BLaER1 treated with 17β-estradiol and CSF1 and Interleukin-3, amounts not matched to agents 10 nM and 100 nM (cell line): ENCODE results near the gene MYL11.

Experiments used
- H3K27ac ChIP-seq, 11 experiments: shearing (Covaris generic); formaldehyde crosslinking; 2 replicates each; pipeline ENCODE4 v1.8.1; 2022
- H3K27me3 ChIP-seq, 11 experiments: shearing (Covaris generic); formaldehyde crosslinking; 2 replicates each; pipeline ENCODE4 v1.8.1; 2022
- H3K36me3 ChIP-seq, 11 experiments: shearing (Covaris generic); formaldehyde crosslinking; 2 replicates each; pipeline ENCODE4 v1.8.1; 2022
- H3K4me1 ChIP-seq, 10 experiments: shearing (Covaris generic); formaldehyde crosslinking; 2 replicates each; pipeline ENCODE4 v1.8.1; 2022
- H3K4me2 ChIP-seq, 11 experiments: shearing (Covaris generic); formaldehyde crosslinking; 2 replicates each; pipeline ENCODE4 v1.8.1; 2022
- H3K4me3 ChIP-seq, 10 experiments: shearing (Covaris generic); formaldehyde crosslinking; 2 replicates each; pipeline ENCODE4 v1.8.1; 2022
- H3K9ac ChIP-seq, 11 experiments: shearing (Covaris generic); formaldehyde crosslinking; 2 replicates each; pipeline ENCODE4 v1.8.1; 2022
- H3K9me3 ChIP-seq, 11 experiments: shearing (Covaris generic); formaldehyde crosslinking; replicated peaks in 1 of 11; 2 replicates each; pipeline ENCODE4 v1.8.1; 2022
- H4K20me1 ChIP-seq, 11 experiments: shearing (Covaris generic); formaldehyde crosslinking; 2 replicates each; pipeline ENCODE4 v1.8.1; 2022
- Cebpa-rat ChIP-seq, 11 experiments: shearing (Covaris generic); IDR thresholded peaks; 2 replicates each; pipeline ENCODE4 v1.8.1; 2022

The MYL11 gene

GRCh38 chr16:30398661-30399434 lies 24.2 kb downstream of the MYL11 start:
- Histone ChIP-seq H3K27me3 (no peaks in the 10 kb centered on the region), H3K4me1 (peaks cover 52 to 84% (median 70%) of the 10 kb centered on the region in 10 experiments), H3K4me2 (peak overlapping the region; percentile 81 to 99 (median 93)), H3K27ac (peak overlapping the region in 7 of 11 experiments; percentile 85 to 89 (median 88); a peak in 12 of 22 replicates), H4K20me1 (peaks cover 0 to 21% (median 0%) of the 10 kb centered on the region in 11 experiments; a peak in 3 of 22 replicates), H3K9me3 (no peaks in the 10 kb centered on the region), H3K36me3 (peaks cover 13 to 27% (median 18%) of the 10 kb centered on the region in 11 experiments), H3K9ac (peak overlapping the region; percentile 79 to 93 (median 83); a peak in 19 of 22 replicates), H3K4me3 (peak overlapping the region in 3 of 10 experiments; percentile 64 to 65 (median 64); a peak in 4 of 20 replicates)
- no peak for TF ChIP-seq Cebpa-rat (IDR thresholded peaks at IDR 0.05)

- Histone ChIP-seq H3K27me3 (no peaks in the 10 kb centered on the region), H3K9ac (peak overlapping the region; percentile 79 to 93 (median 83)), H3K27ac (peak overlapping the region in 10 of 11 experiments; percentile 66 to 91 (median 87); a peak in 19 of 22 replicates)
Measured at GRCh38 chr16:30399435-30400186, 25.0 kb downstream of the MYL11 start.

GRCh38 chr16:30401768-30402425 lies 27.3 kb downstream of the MYL11 start:
- Histone ChIP-seq H3K9me3 (no peaks in the 10 kb centered on the region), H3K27ac (peak overlapping the region in 5 of 11 experiments; percentile 85 to 89 (median 88); a peak in 4 of 22 replicates), H3K4me1 (peaks cover 46 to 84% (median 70%) of the 10 kb centered on the region in 10 experiments), H3K36me3 (peaks cover 13 to 25% (median 18%) of the 10 kb centered on the region in 11 experiments), H3K4me2 (peak overlapping the region in 9 of 11 experiments; percentile 81 to 99 (median 95); a peak in 16 of 22 replicates), H3K27me3 (no peaks in the 10 kb centered on the region), H4K20me1 (peaks cover 0 to 17% (median 0%) of the 10 kb centered on the region in 11 experiments; a peak in 3 of 22 replicates), H3K4me3 (no peak overlapping the region), H3K9ac (peak overlapping the region in 3 of 11 experiments; percentile 83 to 90 (median 83); a peak in 4 of 22 replicates)
- TF ChIP-seq Cebpa-rat (IDR thresholded peaks at IDR 0.05) = no peak

More at GRCh38 chr16:30399435-30400186, 25.0 kb downstream of the MYL11 start:
- peak overlapping the region; percentile 81 to 99 (median 93) for H3K4me2 ChIP-seq
- peak overlapping the region; percentile 60 to 82 (median 64) for H3K4me3 ChIP-seq
- H3K4me1 ChIP-seq = peaks cover 52 to 77% (median 62%) of the 10 kb centered on the region in 10 experiments
- peaks cover 0 to 21% (median 0%) of the 10 kb centered on the region in 11 experiments; a peak in 3 of 22 replicates for H4K20me1 ChIP-seq
- H3K36me3 ChIP-seq = peaks cover 13 to 27% (median 18%) of the 10 kb centered on the region in 11 experiments
- H3K9me3 ChIP-seq = no peaks in the 10 kb centered on the region
- no peak for TF ChIP-seq Cebpa-rat (IDR thresholded peaks at IDR 0.05)

- peak overlapping the region in 10 of 11 experiments; percentile 74 to 95 (median 89); a peak in 19 of 22 replicates for H3K27ac ChIP-seq
- H3K9ac ChIP-seq = peak overlapping the region; percentile 75 to 94 (median 88); a peak in 21 of 22 replicates
- no peak for TF ChIP-seq Cebpa-rat (IDR thresholded peaks at IDR 0.05)
- H3K4me1 ChIP-seq = peaks cover 46 to 78% (median 65%) of the 10 kb centered on the region in 10 experiments
- H4K20me1 ChIP-seq = peaks cover 0 to 36% (median 6%) of the 10 kb centered on the region in 11 experiments; a peak in 11 of 22 replicates
- H3K9me3 ChIP-seq = no peaks in the 10 kb centered on the region
- H3K36me3 ChIP-seq = peaks cover 1 to 21% (median 18%) of the 10 kb centered on the region in 11 experiments; a peak in 17 of 22 replicates
- H3K27me3 ChIP-seq = no peaks in the 10 kb centered on the region
- H3K4me3 ChIP-seq = peak overlapping the region; percentile 61 to 82 (median 70)
- H3K4me2 ChIP-seq = peak overlapping the region; percentile 80 to 98 (median 89)
Measured at GRCh38 chr16:30406795-30407101, 32.1 kb downstream of the MYL11 start.

GRCh38 chr16:30407102-30407803 lies 32.7 kb downstream of the MYL11 start, which contains the start of gene ZNF771:
Gene ZNF771, plus strand, starts transcription at chr16:30407606. Its CDS starts 448 bp downstream, at chr16:30408054.
- Histone ChIP-seq H3K27ac (peak within 1 kb of the TSS; percentile 30 to 95 (median 88); a peak in 21 of 22 replicates), H3K27me3 (no peaks in the 10 kb centered on the region), H3K4me2 (peak within 1 kb of the TSS; percentile 84 to 98 (median 90)), H4K20me1 (peaks cover 0 to 41% (median 11%) of the 10 kb centered on the region in 11 experiments; a peak in 13 of 22 replicates), H3K4me1 (peaks cover 51 to 78% (median 66%) of the 10 kb centered on the region in 10 experiments), H3K9ac (peak within 1 kb of the TSS; percentile 75 to 94 (median 88)), H3K4me3 (peak within 1 kb of the TSS; percentile 61 to 82 (median 70)), H3K9me3 (no peaks in the 10 kb centered on the region), H3K36me3 (peaks cover 5 to 26% (median 23%) of the 10 kb centered on the region in 11 experiments; a peak in 18 of 22 replicates)
- TF ChIP-seq Cebpa-rat (IDR thresholded peaks at IDR 0.05) = no peak

GRCh38 chr16:30407804-30408534 lies 33.4 kb downstream of the MYL11 start:
- Histone ChIP-seq H3K27ac (peak overlapping the region; percentile 30 to 95 (median 88); a peak in 21 of 22 replicates), H3K27me3 (no peaks in the 10 kb centered on the region), H3K9ac (peak overlapping the region; percentile 75 to 94 (median 88)), H4K20me1 (peaks cover 0 to 48% (median 15%) of the 10 kb centered on the region in 11 experiments; a peak in 13 of 22 replicates), H3K4me2 (peak overlapping the region; percentile 84 to 98 (median 90)), H3K4me3 (peak overlapping the region; percentile 61 to 82 (median 70)), H3K9me3 (no peaks in the 10 kb centered on the region), H3K36me3 (peaks cover 5 to 33% (median 30%) of the 10 kb centered on the region in 11 experiments; a peak in 18 of 22 replicates), H3K4me1 (peaks cover 53 to 80% (median 71%) of the 10 kb centered on the region in 10 experiments)
- no peak for TF ChIP-seq Cebpa-rat (IDR thresholded peaks at IDR 0.05)
